ENCODE results near the gene DUSP9. TPM values are rescaled to one million over a fixed set of nuclear protein-coding genes. Genes with fewer than 3 reads are reported as not detected.

DUSP9 gene
- total RNA-seq, 4 donors from 2014 or later: 0.19 to 0.48 TPM; not detected in 2

- WGBS: 78% methylated on average over 12 of the region's 21 CpGs
- Histone ChIP-seq H3K4me3 (no peak overlapping the region), H3K4me1 (no peaks in the 10 kb centered on the region), H3K9me3 (no peaks in the 10 kb centered on the region), H3K27me3 (peaks cover 11% of the 10 kb centered on the region), H3K36me3 (no peaks in the 10 kb centered on the region), H3K27ac (no peak overlapping the region)
- no peak for TF ChIP-seq POLR2A (IDR thresholded peaks at IDR 0.05)
- no peak for TF ChIP-seq EP300 (IDR thresholded peaks at IDR 0.05)
- TF ChIP-seq POLR2AphosphoS5 (IDR thresholded peaks at IDR 0.05): no peak
- no peak for TF ChIP-seq CTCF (IDR thresholded peaks at IDR 0.05)
- no peak for DNase-seq (ENCODE audit: low spot score in 2 of 2)
Observed at GRCh38 chrX:153635788-153636668, 11.0 kb upstream of the DUSP9 start.

GRCh38 chrX:153636716-153637115 is 10.3 kb upstream of the DUSP9 start:
- TF ChIP-seq EP300 (IDR thresholded peaks at IDR 0.05): no peak
- TF ChIP-seq POLR2A (IDR thresholded peaks at IDR 0.05): no peak
- TF ChIP-seq POLR2AphosphoS5 (IDR thresholded peaks at IDR 0.05): no peak
- no peak for TF ChIP-seq CTCF (IDR thresholded peaks at IDR 0.05)
- Histone ChIP-seq H3K36me3 (no peaks in the 10 kb centered on the region), H3K27ac (no peak overlapping the region), H3K4me3 (no peak overlapping the region), H3K9me3 (no peaks in the 10 kb centered on the region), H3K27me3 (peaks cover 18% of the 10 kb centered on the region), H3K4me1 (peaks cover under 1% of the 10 kb centered on the region)
- DNase-seq (ENCODE audit: low spot score in 2 of 2): no peak
- WGBS: no CpG with 5 or more reads among the region's 5 CpGs

- DNase-seq (ENCODE audit: low spot score in 2 of 2): no peak
- H3K36me3 ChIP-seq: no peaks in the 10 kb centered on the region
- H3K4me3 ChIP-seq: no peak overlapping the region
- peaks cover 25% of the 10 kb centered on the region for H3K27me3 ChIP-seq
- no peak for TF ChIP-seq EP300 (IDR thresholded peaks at IDR 0.05)
- no peak for TF ChIP-seq CTCF (IDR thresholded peaks at IDR 0.05)
- no peak for TF ChIP-seq POLR2AphosphoS5 (IDR thresholded peaks at IDR 0.05)
- peaks cover 7% of the 10 kb centered on the region for H3K4me1 ChIP-seq
- H3K9me3 ChIP-seq: no peaks in the 10 kb centered on the region
- H3K27ac ChIP-seq: no peak overlapping the region
- WGBS: 82% methylated on average over 22 of the region's 27 CpGs
Observed at GRCh38 chrX:153637121-153638040, 9.6 kb upstream of the DUSP9 start.

GRCh38 chrX:153638041-153638371 is 9.0 kb upstream of the DUSP9 start:
- no peaks in the 10 kb centered on the region for H3K9me3 ChIP-seq
- WGBS: no CpG with 5 or more reads among the region's 6 CpGs
- TF ChIP-seq EP300 (IDR thresholded peaks at IDR 0.05) (no peak), POLR2AphosphoS5 (IDR thresholded peaks at IDR 0.05) (no peak), POLR2A (IDR thresholded peaks at IDR 0.05) (no peak), CTCF (IDR thresholded peaks at IDR 0.05) (no peak)
- H3K27ac ChIP-seq: no peak overlapping the region
- H3K4me3 ChIP-seq: no peak overlapping the region
- no peaks in the 10 kb centered on the region for H3K36me3 ChIP-seq
- peaks cover 31% of the 10 kb centered on the region for H3K27me3 ChIP-seq
- DNase-seq (ENCODE audit: low spot score in 2 of 2): no peak
- H3K4me1 ChIP-seq: peaks cover 11% of the 10 kb centered on the region
